CD4-positive, CD25-positive, alpha-beta regulatory T cell (primary cell): Measurements from ENCODE around the gene NCLN. TPM values are rescaled to one million over a fixed set of nuclear protein-coding genes. Genes with fewer than 3 reads are reported as not detected.

Source experiments
- ATAC-seq, 2 donors: fragments of 150-1000 bp; cut with Tn5 transposase; one replicate each; pipeline ENCODE4 v1.10.0; 2021; ENCODE audit warnings: low read depth in 2 of 2, moderate number of reproducible peaks in 2 of 2, moderate library complexity in 1 of 2
- DNase-seq, 3 donors: peaks; one replicate each; pipeline versions ENCODE4 v3.0.0 to v3.0.0-alpha.2; 2012 to 2022; ENCODE audit warnings: mixed read lengths in 1 of 3
- H3K27ac ChIP-seq: one replicate; pipeline ENCODE4 v1.7.0; 2013; ENCODE audit warnings: mild to moderate bottlenecking, low read length; ENCODE audit not compliant: insufficient read depth, poor library complexity, severe bottlenecking
- H3K27me3 ChIP-seq: one replicate; pipeline ENCODE4 v1.7.0; 2013; ENCODE audit warnings: low read length; ENCODE audit not compliant: control insufficient read depth, insufficient read depth
- H3K36me3 ChIP-seq: one replicate; pipeline ENCODE4 v1.7.0; 2013; ENCODE audit warnings: mild to moderate bottlenecking, low read length, moderate library complexity; ENCODE audit not compliant: control insufficient read depth, insufficient read depth
- H3K4me1 ChIP-seq: 2 replicates; pipeline ENCODE4 v1.7.0; 2013; ENCODE audit warnings: mild to moderate bottlenecking, low read length; ENCODE audit not compliant: insufficient read depth, control insufficient read depth, poor library complexity, severe bottlenecking
- H3K4me3 ChIP-seq: one replicate; pipeline ENCODE4 v1.7.0; 2013; ENCODE audit warnings: low read depth, mild to moderate bottlenecking, low read length, moderate library complexity
- H3K9me3 ChIP-seq, 2 experiments: 1 replicate in 1 of 2; 2 replicates in 1 of 2; pipeline ENCODE4 v1.7.0; 2013; ENCODE audit warnings: low read length in 2 of 2, mild to moderate bottlenecking in 1 of 2, moderate library complexity in 1 of 2; ENCODE audit not compliant: control insufficient read depth in 2 of 2
- H3K27ac Mint-ChIP-seq, 3 donors: one replicate each; pipeline ENCODE4 v1.8.0; 2020 to 2022; ENCODE audit warnings: mild to moderate bottlenecking in 3 of 3, mixed read lengths in 3 of 3, moderate library complexity in 2 of 3
- H3K27me3 Mint-ChIP-seq: one replicate; pipeline ENCODE4 v1.8.0; 2022; ENCODE audit warnings: mild to moderate bottlenecking, mixed read lengths
- H3K36me3 Mint-ChIP-seq: one replicate; pipeline ENCODE4 v1.8.0; 2020; ENCODE audit warnings: mixed read lengths
- H3K4me1 Mint-ChIP-seq, 4 donors: one replicate each; pipeline ENCODE4 v1.8.0; 2020 to 2022; ENCODE audit warnings: mixed read lengths in 4 of 4, mild to moderate bottlenecking in 1 of 4
- H3K4me3 Mint-ChIP-seq, 4 donors: one replicate each; pipeline ENCODE4 v1.8.0; 2020 to 2022; ENCODE audit warnings: mild to moderate bottlenecking in 4 of 4, mixed read lengths in 4 of 4, moderate library complexity in 3 of 4
- H3K9me3 Mint-ChIP-seq, 7 donors: one replicate each; pipeline ENCODE4 v1.8.0; 2020 to 2022; ENCODE audit warnings: mixed read lengths in 7 of 7, mild to moderate bottlenecking in 3 of 7, moderate library complexity in 2 of 7
- polyA plus RNA-seq, 4 donors: library from polyadenylated mRNA; unstranded; fragments of 300-500 nt; fragmentation: Illumina TruSeq; gene quantifications; one replicate each; pipeline ENCODE4 v1.2.3, GENCODE V29; 2021
- total RNA-seq: library from RNA; stranded (reverse); gene quantifications from one replicate; pipeline ENCODE4 v1.2.3, GENCODE V29; 2022

Gene NCLN, protein sequence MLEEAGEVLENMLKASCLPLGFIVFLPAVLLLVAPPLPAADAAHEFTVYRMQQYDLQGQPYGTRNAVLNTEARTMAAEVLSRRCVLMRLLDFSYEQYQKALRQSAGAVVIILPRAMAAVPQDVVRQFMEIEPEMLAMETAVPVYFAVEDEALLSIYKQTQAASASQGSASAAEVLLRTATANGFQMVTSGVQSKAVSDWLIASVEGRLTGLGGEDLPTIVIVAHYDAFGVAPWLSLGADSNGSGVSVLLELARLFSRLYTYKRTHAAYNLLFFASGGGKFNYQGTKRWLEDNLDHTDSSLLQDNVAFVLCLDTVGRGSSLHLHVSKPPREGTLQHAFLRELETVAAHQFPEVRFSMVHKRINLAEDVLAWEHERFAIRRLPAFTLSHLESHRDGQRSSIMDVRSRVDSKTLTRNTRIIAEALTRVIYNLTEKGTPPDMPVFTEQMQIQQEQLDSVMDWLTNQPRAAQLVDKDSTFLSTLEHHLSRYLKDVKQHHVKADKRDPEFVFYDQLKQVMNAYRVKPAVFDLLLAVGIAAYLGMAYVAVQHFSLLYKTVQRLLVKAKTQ
- total RNA-seq = 48.0 TPM
- 10 to 100 TPM; 13.3 to 30.8 (median 20.4) TPM for polyA plus RNA-seq

DNA sequence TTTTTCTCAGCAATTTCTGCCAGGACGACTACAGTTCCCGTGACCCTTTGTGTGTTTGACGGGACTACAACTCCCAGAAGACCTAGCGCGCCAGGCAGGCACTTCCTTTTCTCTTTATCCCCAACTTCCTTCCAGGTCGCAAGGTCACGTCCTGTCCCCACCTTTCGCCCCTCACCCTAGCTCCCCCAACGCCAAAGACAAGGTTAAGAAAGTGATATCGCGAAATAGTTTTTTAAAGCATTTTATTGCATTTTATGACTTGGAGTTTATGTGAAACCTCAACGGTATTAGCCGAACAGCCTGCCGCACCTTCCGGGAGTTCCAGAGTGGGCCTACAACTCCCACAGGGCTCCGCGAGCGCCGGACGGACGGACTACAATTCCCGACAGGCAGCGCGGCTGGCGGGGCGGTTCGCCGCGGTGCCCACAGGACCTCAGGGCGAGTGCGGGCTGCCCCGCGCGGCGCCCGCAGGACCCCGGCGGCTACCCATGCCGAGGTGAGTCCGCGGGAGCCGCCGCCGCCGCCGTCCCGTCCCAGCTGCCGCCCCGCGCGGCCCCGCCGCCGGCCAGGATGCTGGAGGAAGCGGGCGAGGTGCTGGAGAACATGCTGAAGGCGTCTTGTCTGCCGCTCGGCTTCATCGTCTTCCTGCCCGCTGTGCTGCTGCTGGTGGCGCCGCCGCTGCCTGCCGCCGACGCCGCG is at the start of gene NCLN:
TSS of gene NCLN (plus strand) at position 470 of the 699 bp plus-strand sequence. CDS start at position 571, 101 bp downstream.
- peak within 1 kb of the TSS; percentile 90 for H3K4me3 ChIP-seq
- ATAC-seq (peak; percentile 82 to 88), DNase-seq (peak; percentile 89 to 97 (median 96))
- Mint-ChIP-seq H3K27ac (peak within 1 kb of the TSS; percentile 91 to 99 (median 96)), H3K27me3 (no peaks in the 10 kb centered on the region), H3K4me1 (peaks cover 0 to 66% (median 39%) of the 10 kb centered on the region in 4 donors), H3K36me3 (peaks cover 27% of the 10 kb centered on the region), H3K9me3 (peaks cover 0 to 4% (median 0%) of the 10 kb centered on the region in 7 donors), H3K4me3 (peak within 1 kb of the TSS; percentile 89 to 99 (median 93))
- H3K27me3 ChIP-seq = no peaks in the 10 kb centered on the region
- H3K4me1 ChIP-seq = peaks cover 83% of the 10 kb centered on the region
- H3K27ac ChIP-seq = peak within 1 kb of the TSS; percentile 72
- peaks cover 25% of the 10 kb centered on the region for H3K36me3 ChIP-seq
- no peaks in the 10 kb centered on the region for H3K9me3 ChIP-seq

DNA sequence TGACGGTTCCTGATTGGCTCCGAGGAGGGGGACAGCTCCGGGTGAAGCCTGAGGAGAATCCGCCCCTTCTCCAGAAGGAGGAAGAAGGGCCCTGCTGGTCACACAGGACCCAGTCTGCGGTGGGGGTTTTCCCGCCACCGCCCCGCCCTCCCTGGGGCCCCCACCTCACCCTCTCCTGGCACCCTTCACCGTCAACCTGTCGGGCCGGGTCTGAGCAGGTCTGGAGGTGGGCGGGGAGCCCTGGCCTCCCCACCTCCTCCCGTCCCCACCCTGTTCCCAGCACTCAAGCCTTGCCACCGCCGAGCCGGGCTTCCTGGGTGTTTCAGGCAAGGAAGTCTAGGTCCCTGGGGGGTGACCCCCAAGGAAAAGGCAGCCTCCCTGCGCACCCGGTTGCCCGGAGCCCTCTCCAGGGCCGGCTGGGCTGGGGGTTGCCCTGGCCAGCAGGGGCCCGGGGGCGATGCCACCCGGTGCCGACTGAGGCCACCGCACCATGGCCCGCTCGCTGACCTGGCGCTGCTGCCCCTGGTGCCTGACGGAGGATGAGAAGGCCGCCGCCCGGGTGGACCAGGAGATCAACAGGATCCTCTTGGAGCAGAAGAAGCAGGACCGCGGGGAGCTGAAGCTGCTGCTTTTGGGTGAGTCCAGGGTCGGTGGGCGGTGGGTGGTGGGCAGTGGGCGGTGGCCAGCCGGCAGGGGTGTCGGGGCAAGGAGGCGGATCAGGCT is 49.6 kb upstream of the NCLN start, which contains the start of gene GNA15:
TSS of gene GNA15 (plus strand) at position 73 of the 723 bp plus-strand sequence. CDS start at position 491, 418 bp downstream.
- peak; percentile 24 to 38 for ATAC-seq
- Histone ChIP-seq H3K4me1 (peaks cover 31% of the 10 kb centered on the region), H3K27ac (peak within 1 kb of the TSS; percentile 52), H3K4me3 (peak within 1 kb of the TSS; percentile 64), H3K9me3 (no peaks in the 10 kb centered on the region), H3K27me3 (no peaks in the 10 kb centered on the region), H3K36me3 (no peaks in the 10 kb centered on the region)
- Mint-ChIP-seq H3K9me3 (peaks cover 0 to 4% (median 0%) of the 10 kb centered on the region in 7 donors), H3K36me3 (no peaks in the 10 kb centered on the region), H3K27me3 (no peaks in the 10 kb centered on the region), H3K4me3 (peak within 1 kb of the TSS; percentile 70 to 86 (median 86)), H3K4me1 (peaks cover 2 to 40% (median 24%) of the 10 kb centered on the region in 4 donors), H3K27ac (peak within 1 kb of the TSS; percentile 61 to 79 (median 76))
- peak in 2 of 3 donors; percentile 31 to 53 for DNase-seq

DNA sequence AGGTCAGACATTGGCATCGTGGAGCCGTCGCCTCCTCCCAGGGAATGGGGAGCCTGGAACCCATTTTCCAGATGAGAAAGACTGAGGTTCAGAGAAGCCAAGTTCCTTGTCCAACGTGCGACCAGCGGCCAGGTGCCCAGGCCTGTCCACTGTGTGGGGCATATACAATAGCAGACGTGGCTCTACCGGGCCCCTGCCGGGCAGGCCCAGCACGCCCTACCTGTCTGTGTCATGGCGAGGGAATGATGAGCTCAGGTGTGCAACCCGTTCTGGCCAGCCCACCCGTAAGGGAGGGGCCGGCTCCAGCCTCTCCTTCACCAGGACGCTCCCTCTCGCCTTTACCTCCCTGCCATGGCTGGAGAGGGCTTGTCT is 49.1 kb upstream of the NCLN start:
- H3K4me3 ChIP-seq = peak overlapping the region; percentile 64
- no peak for ATAC-seq
- H3K27ac ChIP-seq = peak overlapping the region; percentile 52
- H3K9me3 ChIP-seq = no peaks in the 10 kb centered on the region
- no peaks in the 10 kb centered on the region for H3K36me3 ChIP-seq
- no peaks in the 10 kb centered on the region for H3K36me3 Mint-ChIP-seq
- H3K27ac Mint-ChIP-seq = peak overlapping the region; percentile 61 to 76 (median 71)
- H3K4me3 Mint-ChIP-seq = peak overlapping the region; percentile 70 to 86 (median 86)
- no peaks in the 10 kb centered on the region for H3K27me3 Mint-ChIP-seq
- H3K4me1 ChIP-seq = peaks cover 36% of the 10 kb centered on the region
- H3K9me3 Mint-ChIP-seq = peaks cover 0 to 4% (median 0%) of the 10 kb centered on the region in 7 donors
- no peaks in the 10 kb centered on the region for H3K27me3 ChIP-seq
- no peak for DNase-seq
- peaks cover 2 to 41% (median 25%) of the 10 kb centered on the region in 4 donors for H3K4me1 Mint-ChIP-seq

DNA sequence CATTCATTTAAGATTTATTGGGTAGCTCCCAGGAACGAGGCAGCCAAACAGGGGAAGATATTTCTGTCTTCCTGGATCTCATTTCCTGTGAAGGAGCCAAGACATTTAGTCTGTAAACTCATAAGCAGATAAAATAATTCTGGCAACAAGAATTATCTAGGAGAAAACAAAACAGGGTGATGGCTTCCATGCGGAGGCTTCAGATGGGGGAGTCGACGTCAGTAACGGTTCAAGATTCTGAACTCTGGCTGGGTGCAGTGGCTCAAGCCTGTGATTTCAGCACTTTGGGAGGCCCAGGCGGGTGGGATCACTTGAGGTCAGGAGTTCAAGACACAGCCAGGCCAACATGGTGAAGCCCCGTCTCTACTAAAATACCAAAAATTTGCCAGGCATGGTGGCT is 48.6 kb upstream of the NCLN start:
- no peaks in the 10 kb centered on the region for H3K9me3 ChIP-seq
- peaks cover 40% of the 10 kb centered on the region for H3K4me1 ChIP-seq
- peak overlapping the region; percentile 70 to 86 (median 86) for H3K4me3 Mint-ChIP-seq
- H3K36me3 ChIP-seq = no peaks in the 10 kb centered on the region
- peak overlapping the region; percentile 64 for H3K4me3 ChIP-seq
- ATAC-seq (no peak), DNase-seq (no peak)
- no peaks in the 10 kb centered on the region for H3K36me3 Mint-ChIP-seq
- no peak overlapping the region for H3K27ac ChIP-seq
- H3K9me3 Mint-ChIP-seq = peaks cover 0 to 4% (median 0%) of the 10 kb centered on the region in 7 donors
- no peaks in the 10 kb centered on the region for H3K27me3 ChIP-seq
- H3K27ac Mint-ChIP-seq = peak overlapping the region; percentile 61 to 76 (median 71)
- H3K27me3 Mint-ChIP-seq = no peaks in the 10 kb centered on the region
- H3K4me1 Mint-ChIP-seq = peaks cover 3 to 45% (median 27%) of the 10 kb centered on the region in 4 donors

DNA sequence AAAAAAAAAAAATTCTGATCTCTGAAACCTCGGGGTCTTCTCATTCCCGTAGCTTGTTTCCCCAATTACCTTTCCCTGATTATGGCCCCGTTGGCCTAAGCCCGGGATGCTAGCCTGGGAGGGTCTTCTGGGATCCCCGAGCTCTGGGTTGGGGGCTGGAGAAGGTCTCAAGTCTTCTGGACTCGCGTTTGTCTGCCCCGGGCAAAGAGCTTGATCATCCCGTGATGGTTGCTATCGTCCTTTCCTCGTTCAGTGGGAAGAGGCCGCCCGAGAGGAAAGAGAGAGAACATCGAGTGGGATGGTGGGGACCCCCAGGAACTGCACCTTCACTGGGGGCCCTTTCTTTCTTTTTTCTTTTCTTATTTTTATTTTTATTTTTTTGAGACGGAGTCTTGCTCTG is 47.5 kb upstream of the NCLN start:
- no peaks in the 10 kb centered on the region for H3K36me3 ChIP-seq
- H3K4me3 ChIP-seq = no peak overlapping the region
- H3K27me3 Mint-ChIP-seq = no peaks in the 10 kb centered on the region
- ATAC-seq = no peak
- no peak overlapping the region for H3K27ac ChIP-seq
- no peaks in the 10 kb centered on the region for H3K27me3 ChIP-seq
- peaks cover 0 to 4% (median 0%) of the 10 kb centered on the region in 7 donors for H3K9me3 Mint-ChIP-seq
- no peak for DNase-seq
- no peaks in the 10 kb centered on the region for H3K36me3 Mint-ChIP-seq
- no peak overlapping the region for H3K4me3 Mint-ChIP-seq
- peaks cover 35% of the 10 kb centered on the region for H3K4me1 ChIP-seq
- H3K4me1 Mint-ChIP-seq = peaks cover 7 to 41% (median 26%) of the 10 kb centered on the region in 4 donors
- H3K27ac Mint-ChIP-seq = no peak overlapping the region
- no peaks in the 10 kb centered on the region for H3K9me3 ChIP-seq

DNA sequence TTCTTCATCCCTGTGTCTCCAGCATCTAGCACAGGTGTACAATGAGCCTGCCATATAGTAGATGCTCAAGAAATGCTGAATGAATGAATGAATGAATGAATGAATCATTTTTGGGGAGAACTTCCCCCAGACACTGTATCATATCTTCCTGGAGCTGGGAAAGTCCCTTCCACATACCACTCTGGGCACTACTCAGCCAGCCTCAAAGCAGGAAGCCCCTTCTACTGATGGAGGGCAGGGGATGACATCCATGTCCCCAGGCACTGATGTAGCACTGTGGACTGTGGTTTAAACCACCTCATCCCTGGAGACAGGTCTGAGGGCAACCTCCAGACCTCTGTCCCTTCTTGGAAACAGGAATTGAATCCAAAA is 45.1 kb upstream of the NCLN start:
- DNase-seq (no peak), ATAC-seq (no peak)
- Mint-ChIP-seq H3K27ac (peak overlapping the region; percentile 23 to 87 (median 42)), H3K36me3 (no peaks in the 10 kb centered on the region), H3K4me3 (peak overlapping the region in 1 of 4 donors; percentile 64), H3K9me3 (peaks cover 0 to 4% (median 0%) of the 10 kb centered on the region in 7 donors), H3K27me3 (no peaks in the 10 kb centered on the region), H3K4me1 (peaks cover 4 to 33% (median 21%) of the 10 kb centered on the region in 4 donors)
- Histone ChIP-seq H3K27ac (peak overlapping the region; percentile 28), H3K4me1 (peaks cover 26% of the 10 kb centered on the region), H3K27me3 (no peaks in the 10 kb centered on the region), H3K4me3 (no peak overlapping the region), H3K9me3 (no peaks in the 10 kb centered on the region), H3K36me3 (no peaks in the 10 kb centered on the region)

DNA sequence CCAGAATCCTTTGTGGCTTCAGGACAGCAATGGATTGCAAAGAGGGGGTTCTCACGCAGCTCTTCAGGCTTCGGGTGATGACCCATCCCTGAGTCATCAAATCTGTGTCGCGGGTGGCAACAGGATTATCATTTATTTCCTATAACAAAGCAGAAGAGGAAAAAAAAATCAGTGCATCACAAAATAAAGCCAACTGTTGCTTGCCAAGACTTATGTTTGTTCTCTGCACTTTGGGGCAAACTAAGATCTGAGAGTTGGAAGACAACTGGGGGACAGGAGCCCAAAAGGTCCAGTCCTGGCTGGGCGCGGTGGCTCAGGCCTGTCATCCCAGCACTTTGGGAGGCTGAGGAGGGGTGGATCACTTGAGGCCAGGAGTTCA is 43.4 kb upstream of the NCLN start:
- Mint-ChIP-seq H3K4me1 (peaks cover 4 to 31% (median 17%) of the 10 kb centered on the region in 4 donors), H3K9me3 (peaks cover 0 to 4% (median 0%) of the 10 kb centered on the region in 7 donors), H3K36me3 (no peaks in the 10 kb centered on the region), H3K4me3 (no peak overlapping the region), H3K27ac (peak overlapping the region; percentile 79 to 93 (median 84)), H3K27me3 (no peaks in the 10 kb centered on the region)
- ATAC-seq (peak in 1 of 2 donors; percentile 6), DNase-seq (no peak)
- Histone ChIP-seq H3K9me3 (no peaks in the 10 kb centered on the region), H3K27ac (peak overlapping the region; percentile 65), H3K27me3 (no peaks in the 10 kb centered on the region), H3K4me1 (peaks cover 12% of the 10 kb centered on the region), H3K4me3 (no peak overlapping the region), H3K36me3 (no peaks in the 10 kb centered on the region)
